Brain microvascular endothelial cell (primary cell): Measurements from ENCODE around the gene TACC3.

Source experiments
- DNase-seq: peaks from one replicate; pipeline ENCODE4 v3.0.0-alpha.2; 2020
- H3K27ac ChIP-seq: fragments of 250-450 bp; sonication (Bioruptor Pico); 2 replicates; pipeline ENCODE4 v1.5.1; 2020; ENCODE audit warnings: mild to moderate bottlenecking, moderate library complexity
- H3K27me3 ChIP-seq: fragments of 250-450 bp; sonication (Bioruptor Pico); replicated peaks from 2 replicates; pipeline ENCODE4 v1.5.1; 2020; ENCODE audit warnings: mild to moderate bottlenecking
- H3K36me3 ChIP-seq: fragments of 250-450 bp; sonication (Bioruptor Pico); replicated peaks from 2 replicates; pipeline ENCODE4 v1.5.1; 2020; ENCODE audit warnings: mild to moderate bottlenecking
- H3K4me3 ChIP-seq: 2 replicates; pipeline ENCODE4 v1.5.1; 2011; ENCODE audit warnings: low read depth, mild to moderate bottlenecking, control low read depth, low read length, moderate library complexity
- CTCF ChIP-seq: IDR thresholded peaks from 2 replicates; pipeline ENCODE4 v1.5.1; 2011; ENCODE audit warnings: low read depth, mild to moderate bottlenecking, moderate library complexity, low read length, control low read depth, inconsistent platforms; ENCODE audit errors: missing control alignments
- in situ Hi-C: cut with HindIII; loops from 2 replicates; pipeline ENCODE4 v1.10.0; 2017; ENCODE audit warnings: low sequenced_read_pairs, low pct_ligation_motif_present

TACC3 gene

GRCh38 chr4:1676605-1677525, 44.5 kb upstream of the TACC3 start:
- Histone ChIP-seq H3K27me3 (no peaks in the 10 kb centered on the region), H3K27ac (no peak overlapping the region), H3K4me3 (no peak overlapping the region), H3K36me3 (no peaks in the 10 kb centered on the region)
- DNase-seq: no peak
- TF ChIP-seq CTCF: no peak
- in situ Hi-C loops: no loop called here

- in situ Hi-C loops: no loop called here
- Histone ChIP-seq H3K27me3 (no peaks in the 10 kb centered on the region), H3K36me3 (no peaks in the 10 kb centered on the region), H3K4me3 (no peak overlapping the region), H3K27ac (no peak overlapping the region)
- no peak for TF ChIP-seq CTCF
- DNase-seq: no peak
Observed at GRCh38 chr4:1678244-1678643, 43.1 kb upstream of the TACC3 start.

- Histone ChIP-seq H3K27ac (peak overlapping the region; percentile 79), H3K27me3 (no peaks in the 10 kb centered on the region), H3K4me3 (peak overlapping the region; percentile 57), H3K36me3 (no peaks in the 10 kb centered on the region)
- no peak for TF ChIP-seq CTCF
- in situ Hi-C loops: no loop called here
- DNase-seq: no peak
Observed at GRCh38 chr4:1682860-1683259, 38.5 kb upstream of the TACC3 start.

GRCh38 chr4:1683261-1683735, 38.0 kb upstream of the TACC3 start:
- TF ChIP-seq CTCF: no peak
- no peaks in the 10 kb centered on the region for H3K36me3 ChIP-seq
- H3K4me3 ChIP-seq: peak overlapping the region; percentile 57
- peak overlapping the region; percentile 79 for H3K27ac ChIP-seq
- in situ Hi-C loops: no loop called here
- DNase-seq: peak; percentile 83
- H3K27me3 ChIP-seq: no peaks in the 10 kb centered on the region

- Histone ChIP-seq H3K27me3 (no peaks in the 10 kb centered on the region), H3K27ac (peak within 1 kb of the TSS; percentile 79), H3K4me3 (peak within 1 kb of the TSS; percentile 57), H3K36me3 (no peaks in the 10 kb centered on the region)
- peak; percentile 69 for DNase-seq
- TF ChIP-seq CTCF: no peak
- in situ Hi-C loops: no loop called here
Observed at GRCh38 chr4:1683736-1684505, 37.4 kb upstream of the TACC3 start, which contains the start of gene FAM53A. TSS of gene FAM53A (minus strand) at chr4:1684313. CDS start at chr4:1668741, 15,572 bp downstream.
